Stomach smooth muscle (tissue), 2 donors: ENCODE data around the gene ADM2.

Experiments used
- H3K27ac ChIP-seq: one replicate; pipeline ENCODE4 v1.7.0; 2013; ENCODE audit warnings: mild to moderate bottlenecking, low read length, inconsistent platforms
- H3K27me3 ChIP-seq, 2 donors: one replicate each; pipeline ENCODE4 v1.7.0; 2013; ENCODE audit warnings: low read length in 2 of 2; ENCODE audit not compliant: insufficient read depth in 2 of 2, control insufficient read depth in 1 of 2
- H3K36me3 ChIP-seq, 2 donors: one replicate each; pipeline ENCODE4 v1.7.0; 2013; ENCODE audit warnings: low read length in 2 of 2; ENCODE audit not compliant: control insufficient read depth in 2 of 2, insufficient read depth in 2 of 2
- H3K4me1 ChIP-seq: one replicate; pipeline ENCODE4 v1.7.0; 2013; ENCODE audit warnings: low read length; ENCODE audit not compliant: control insufficient read depth, insufficient read depth
- H3K4me3 ChIP-seq, 2 donors: one replicate each; pipeline ENCODE4 v1.7.0; 2013; ENCODE audit warnings: low read length in 2 of 2
- H3K9ac ChIP-seq, 2 donors: one replicate each; pipeline ENCODE4 v1.7.0; 2013; ENCODE audit warnings: low read length in 2 of 2, mild to moderate bottlenecking in 1 of 2
- H3K9me3 ChIP-seq, 2 donors: one replicate each; pipeline ENCODE4 v1.7.0; 2013; ENCODE audit warnings: low read length in 2 of 2; ENCODE audit not compliant: control insufficient read depth in 2 of 2
- donor health status: healthy.
- donor health status: Pancreatic carcinoma.

ADM2 gene

DNA sequence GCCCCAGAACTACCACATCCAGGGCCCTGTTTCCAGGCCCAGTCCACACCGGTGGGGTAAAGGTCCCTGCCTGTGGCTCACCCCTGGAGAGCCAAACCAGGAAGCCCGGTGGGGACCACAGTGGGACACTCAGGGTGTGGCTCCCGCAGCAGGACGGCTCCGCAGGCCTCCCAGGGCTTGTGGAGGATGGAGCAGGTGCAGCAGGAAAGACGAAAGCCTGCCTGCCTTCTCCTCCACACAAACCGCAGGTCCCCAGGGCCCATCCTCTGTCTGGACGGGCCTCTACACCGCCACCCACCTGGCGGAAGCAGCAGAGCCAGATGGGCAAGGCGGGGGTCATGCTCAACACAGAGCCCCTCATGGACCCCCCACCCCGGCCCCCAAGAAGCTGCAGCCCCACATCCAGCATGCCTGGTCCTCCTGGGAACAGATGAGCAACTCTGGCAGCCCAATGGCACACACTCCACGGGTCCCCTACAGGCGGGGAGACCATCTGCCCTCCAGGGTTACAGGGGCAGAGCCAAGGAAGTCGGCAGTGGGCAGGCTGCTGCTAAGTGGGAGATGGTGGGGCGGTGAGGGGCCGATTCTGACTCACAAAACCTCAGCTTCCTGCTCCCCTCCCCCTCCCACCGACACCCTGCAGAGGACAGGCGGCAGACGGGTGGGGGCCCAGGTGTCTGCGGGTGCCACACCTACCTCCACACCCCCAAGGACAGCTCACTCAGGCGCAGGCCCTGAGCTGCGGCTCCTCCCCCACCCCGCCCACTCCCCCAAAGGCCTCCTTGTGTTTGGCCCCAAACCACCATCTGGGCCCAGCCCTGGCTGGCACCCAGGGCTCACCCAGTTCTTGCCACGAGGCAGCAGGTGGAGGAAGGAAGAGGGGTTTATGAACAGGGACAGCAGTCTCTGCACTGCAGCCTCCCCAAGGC is 11.7 kb upstream of the ADM2 start:
- H3K27ac ChIP-seq: no peak overlapping the region

DNA sequence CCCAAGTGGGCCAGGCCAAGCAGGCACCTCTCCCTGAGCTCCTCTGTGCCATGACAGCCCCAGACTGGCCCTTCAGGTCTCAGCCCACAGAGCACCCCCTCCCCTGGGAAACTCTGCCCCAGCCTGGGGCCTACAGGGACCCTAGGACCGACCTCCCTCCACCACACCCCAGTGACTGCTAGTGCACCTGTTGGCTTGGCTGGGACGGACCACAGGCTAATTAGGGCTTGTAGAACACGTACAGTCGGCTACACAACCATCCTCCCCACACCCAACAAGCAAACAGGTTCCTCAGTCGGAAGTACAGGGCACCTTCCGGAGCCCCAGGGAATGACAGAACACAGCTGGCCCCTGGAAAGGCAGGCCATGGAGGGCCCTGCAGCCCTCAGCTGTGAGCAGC is 10.9 kb upstream of the ADM2 start:
- H3K27me3 ChIP-seq: no peaks in the 10 kb centered on the region
- H3K36me3 ChIP-seq: peaks cover 15 to 19% of the 10 kb centered on the region in 2 donors
- H3K9me3 ChIP-seq: no peaks in the 10 kb centered on the region
- H3K4me3 ChIP-seq: no peak overlapping the region
- H3K9ac ChIP-seq: peak overlapping the region in 1 of 2 donors; percentile 29
- peaks cover 51% of the 10 kb centered on the region for H3K4me1 ChIP-seq
- no peak overlapping the region for H3K27ac ChIP-seq

More for the DNA sequence above, 11.7 kb upstream of the ADM2 start:
- no peaks in the 10 kb centered on the region for H3K27me3 ChIP-seq
- peaks cover 49% of the 10 kb centered on the region for H3K4me1 ChIP-seq
- no peaks in the 10 kb centered on the region for H3K9me3 ChIP-seq
- no peak overlapping the region for H3K4me3 ChIP-seq
- no peak overlapping the region for H3K9ac ChIP-seq
- peaks cover 22 to 25% of the 10 kb centered on the region in 2 donors for H3K36me3 ChIP-seq

DNA sequence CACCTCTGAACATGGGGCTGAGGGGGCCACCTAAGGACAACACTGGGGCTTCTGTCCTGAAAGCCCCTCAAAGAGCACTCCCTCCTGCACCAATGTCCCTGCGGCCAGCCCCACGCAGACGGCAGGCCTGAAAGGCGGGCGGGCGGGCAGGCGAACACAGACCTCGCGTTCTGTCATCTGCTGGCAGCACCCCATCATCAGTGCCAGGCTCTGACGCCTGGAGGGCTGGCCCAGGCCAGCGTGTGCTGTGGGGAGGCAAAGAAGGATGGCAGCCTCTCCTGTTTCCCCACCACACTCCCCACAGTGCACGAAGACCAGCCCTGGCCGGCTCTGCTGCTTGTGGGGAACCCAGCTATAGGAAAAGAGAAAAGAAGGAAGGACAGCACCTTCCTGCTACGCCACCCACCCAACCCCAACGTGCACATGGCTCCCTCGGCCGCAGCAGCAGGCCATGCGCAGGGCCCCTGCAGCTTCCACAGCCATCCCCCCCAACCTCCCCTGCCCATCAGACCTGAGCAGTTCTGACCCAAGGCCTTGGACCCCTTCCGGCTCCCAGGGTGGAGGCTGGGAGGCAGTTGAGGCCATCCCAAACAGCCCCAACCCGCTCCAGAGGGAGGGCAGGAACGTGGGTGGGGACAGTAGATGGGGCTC is 10.0 kb upstream of the ADM2 start:
- Histone ChIP-seq H3K9me3 (no peaks in the 10 kb centered on the region), H3K27ac (no peak overlapping the region), H3K27me3 (no peaks in the 10 kb centered on the region), H3K9ac (no peak overlapping the region), H3K4me3 (no peak overlapping the region), H3K4me1 (peaks cover 54% of the 10 kb centered on the region), H3K36me3 (peaks cover 11% of the 10 kb centered on the region in 2 donors)

DNA sequence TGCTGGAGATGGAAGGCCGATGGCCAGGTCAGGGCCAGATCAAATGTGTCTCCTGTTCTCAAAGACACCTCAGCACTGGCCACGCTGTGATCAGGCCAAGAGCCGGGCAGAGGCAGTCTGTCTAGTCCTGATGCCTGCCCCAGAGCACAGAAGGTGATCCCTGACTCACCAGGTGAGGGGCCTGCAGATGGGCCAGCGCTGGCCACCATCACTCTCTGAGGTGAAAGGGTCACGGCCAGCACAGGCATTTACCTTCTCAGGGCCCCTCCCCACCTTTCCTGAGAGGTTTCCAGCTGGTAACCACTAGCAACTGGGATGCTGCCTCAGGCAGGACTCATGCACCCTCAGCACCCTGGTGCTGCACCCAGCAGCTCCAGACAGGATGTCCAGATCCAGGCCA is 9.4 kb upstream of the ADM2 start:
- Histone ChIP-seq H3K36me3 (peaks cover 5 to 6% of the 10 kb centered on the region in 2 donors), H3K27ac (no peak overlapping the region), H3K4me3 (no peak overlapping the region), H3K9ac (no peak overlapping the region), H3K4me1 (peaks cover 54% of the 10 kb centered on the region), H3K27me3 (no peaks in the 10 kb centered on the region), H3K9me3 (no peaks in the 10 kb centered on the region)

DNA sequence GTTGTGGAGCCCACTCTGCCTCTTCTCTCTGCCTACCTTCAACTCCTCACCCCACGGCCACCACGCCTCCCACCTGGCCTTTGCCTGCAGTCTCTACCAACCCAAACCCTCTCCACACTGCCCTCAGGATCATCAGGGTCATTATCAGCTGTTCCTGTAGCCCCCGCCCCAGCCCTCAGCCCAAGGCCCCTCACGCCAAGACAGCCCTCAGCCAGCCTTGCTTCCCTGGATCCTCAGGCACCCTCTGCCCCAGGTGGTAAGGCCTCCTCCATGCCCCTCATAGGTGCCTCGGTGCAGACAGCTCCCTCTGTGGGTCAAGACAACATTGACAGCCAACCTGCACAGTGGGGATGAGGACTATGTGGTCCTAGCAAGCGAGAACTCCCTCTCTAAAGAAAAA is 8.3 kb upstream of the ADM2 start:
- Histone ChIP-seq H3K4me1 (peaks cover 54% of the 10 kb centered on the region), H3K9me3 (no peaks in the 10 kb centered on the region), H3K9ac (peak overlapping the region; percentile 71 to 73), H3K36me3 (no peaks in the 10 kb centered on the region), H3K4me3 (peak overlapping the region; percentile 68 to 81), H3K27me3 (no peaks in the 10 kb centered on the region), H3K27ac (no peak overlapping the region)

DNA sequence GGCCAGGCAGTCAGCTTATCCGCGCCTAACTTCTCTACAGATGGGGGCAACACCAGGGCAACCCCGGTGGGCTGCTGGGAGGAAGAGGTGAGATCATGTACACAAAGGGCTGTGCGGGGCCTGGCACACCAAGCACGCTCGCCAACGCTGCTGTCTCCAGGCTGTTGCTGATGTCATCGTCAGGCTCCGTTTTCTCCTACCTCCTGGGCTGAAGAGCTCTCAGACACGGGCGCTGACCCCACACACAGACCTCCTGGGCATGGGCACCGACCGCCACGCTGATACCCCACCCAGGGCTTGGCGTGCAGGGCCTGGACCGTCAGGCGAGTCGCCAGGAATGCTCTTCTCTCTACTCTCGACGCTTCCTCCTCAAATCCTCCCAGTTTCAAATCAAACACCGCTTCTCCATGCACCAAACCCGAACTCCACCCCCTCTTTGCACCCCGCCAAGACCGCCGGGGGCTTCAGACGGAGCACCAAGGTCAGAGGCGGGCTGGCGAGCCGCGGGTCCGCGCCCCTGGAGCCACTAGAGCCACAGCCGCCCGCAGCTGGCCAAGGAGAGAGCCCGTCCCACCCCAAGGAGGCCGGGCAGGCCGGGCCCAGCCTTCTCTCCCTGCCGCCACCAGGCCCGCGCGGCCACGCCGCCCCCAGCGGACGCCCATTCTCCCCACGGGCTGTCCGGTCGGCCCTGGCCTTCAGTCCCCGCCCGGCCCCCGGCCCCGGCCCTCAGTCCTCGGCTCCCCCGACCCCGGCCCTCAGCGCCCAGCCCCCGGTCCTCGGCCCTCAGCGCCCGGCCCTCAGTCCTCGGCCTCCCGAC is 7.3 kb upstream of the ADM2 start:
- Histone ChIP-seq H3K27me3 (no peaks in the 10 kb centered on the region), H3K4me3 (peak overlapping the region; percentile 68 to 81), H3K27ac (no peak overlapping the region), H3K4me1 (peaks cover 52% of the 10 kb centered on the region), H3K9me3 (no peaks in the 10 kb centered on the region), H3K36me3 (no peaks in the 10 kb centered on the region), H3K9ac (peak overlapping the region; percentile 71 to 73)

DNA sequence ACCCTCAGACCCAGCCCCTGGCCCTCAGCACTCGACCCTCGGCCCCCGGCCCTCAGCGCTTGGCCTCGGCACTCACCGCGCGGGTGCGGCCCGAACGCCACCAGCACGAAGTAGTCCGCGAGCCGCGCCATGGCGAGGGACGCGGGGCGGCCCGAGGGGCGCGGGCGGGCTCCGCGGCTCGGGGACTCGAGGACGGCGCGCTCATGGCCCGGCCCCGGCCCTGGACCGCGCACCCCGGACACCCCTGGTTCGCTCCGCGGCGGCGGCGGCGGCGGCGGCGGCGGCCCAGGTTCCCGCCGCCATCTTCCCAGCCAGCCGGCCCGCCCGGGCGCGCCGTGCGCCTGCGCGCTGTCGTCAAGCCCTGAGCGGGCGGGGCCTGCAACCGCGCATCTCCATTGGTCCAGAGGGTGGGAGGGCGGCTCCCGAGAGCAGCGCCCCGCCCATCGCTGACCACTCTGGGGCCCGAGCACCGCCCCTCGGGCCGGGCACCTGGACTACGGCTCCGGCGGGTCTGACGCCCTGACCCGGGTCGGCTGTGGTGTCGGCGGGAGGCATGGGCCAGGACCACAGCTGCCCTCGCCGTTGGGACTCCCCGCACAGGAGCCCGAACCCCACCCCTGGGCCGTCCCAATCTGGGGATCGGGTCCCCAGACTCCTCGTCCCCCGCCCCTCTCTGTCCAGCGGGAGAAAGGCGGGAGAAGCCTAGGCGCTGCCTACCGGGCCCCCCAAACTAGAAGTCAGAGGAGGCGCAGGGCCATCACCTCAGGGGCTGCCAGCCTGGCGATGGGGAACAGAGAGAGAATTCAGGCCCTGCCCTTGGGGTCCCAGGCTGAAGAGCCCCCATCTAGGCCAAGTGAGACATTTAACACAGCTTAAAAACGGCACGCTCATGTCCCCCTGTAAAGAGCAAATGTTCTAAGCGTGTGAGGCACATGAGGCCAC is 6.4 kb upstream of the ADM2 start, which contains the start of gene SBF1:
Gene SBF1, minus strand, starts transcription at position 326 of the 942 bp plus-strand sequence. Its CDS starts 195 bp downstream, at position 131.
- Histone ChIP-seq H3K4me3 (peak within 1 kb of the TSS; percentile 68 to 81), H3K27ac (peak within 1 kb of the TSS; percentile 31), H3K27me3 (peaks cover 3 to 4% of the 10 kb centered on the region in 2 donors), H3K4me1 (peaks cover 47% of the 10 kb centered on the region), H3K9ac (peak within 1 kb of the TSS; percentile 71 to 73), H3K36me3 (no peaks in the 10 kb centered on the region), H3K9me3 (no peaks in the 10 kb centered on the region)

DNA sequence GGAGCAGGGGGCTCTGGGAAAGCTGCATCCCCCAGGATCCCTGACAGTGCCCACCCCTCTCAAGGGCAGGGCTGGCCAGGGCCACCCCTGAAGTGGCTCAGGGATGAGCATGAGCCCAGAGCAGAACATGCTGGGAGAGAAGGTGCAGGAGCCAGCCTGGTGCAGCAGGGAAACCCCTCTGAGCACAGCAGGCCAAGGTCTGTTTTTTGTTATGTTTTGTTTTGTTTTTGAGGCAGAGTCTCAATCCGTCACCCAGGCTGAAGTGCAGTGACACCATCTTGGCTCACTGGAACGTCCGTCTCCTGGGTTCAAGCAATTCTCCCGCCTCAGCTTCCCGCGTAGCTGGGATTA is 5.7 kb upstream of the ADM2 start:
- H3K27ac ChIP-seq: peak overlapping the region; percentile 31
- H3K9ac ChIP-seq: peak overlapping the region; percentile 34 to 62
- H3K4me3 ChIP-seq: peak overlapping the region; percentile 67 to 81

DNA sequence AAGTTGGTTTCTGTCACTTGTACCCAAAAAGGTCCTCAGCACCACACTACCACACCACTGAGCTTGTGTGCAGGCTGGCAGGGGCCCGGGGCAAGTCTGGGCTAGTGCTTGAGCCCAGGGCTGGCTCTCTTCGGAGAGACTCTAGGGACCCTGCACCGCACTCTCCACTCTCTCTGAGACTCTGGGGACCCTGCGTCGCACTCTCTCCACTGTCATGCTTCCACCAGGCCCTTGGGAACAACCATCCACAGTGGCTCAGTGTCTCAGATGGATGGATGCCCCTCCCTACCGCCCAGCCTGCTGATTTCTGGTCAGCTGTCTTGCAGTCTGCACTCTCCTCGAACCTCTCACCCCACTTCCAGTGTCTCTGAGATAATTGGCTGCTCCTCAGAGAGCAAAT is 4.5 kb upstream of the ADM2 start:
- Histone ChIP-seq H3K36me3 (no peaks in the 10 kb centered on the region), H3K9ac (no peak overlapping the region), H3K4me3 (no peak overlapping the region), H3K4me1 (peaks cover 30% of the 10 kb centered on the region), H3K9me3 (no peaks in the 10 kb centered on the region), H3K27ac (no peak overlapping the region), H3K27me3 (peaks cover 12 to 22% of the 10 kb centered on the region in 2 donors)

More for the DNA sequence above, 5.7 kb upstream of the ADM2 start:
- no peaks in the 10 kb centered on the region for H3K36me3 ChIP-seq
- H3K4me1 ChIP-seq: peaks cover 40% of the 10 kb centered on the region
- no peaks in the 10 kb centered on the region for H3K9me3 ChIP-seq
- H3K27me3 ChIP-seq: peaks cover 9 to 10% of the 10 kb centered on the region in 2 donors
